SH-SY5Y (cell line): ENCODE results near the gene RASL10A.

Experiments
- GATA2 ChIP-seq: IDR thresholded peaks from 2 replicates; pipeline ENCODE4 v1.6.1; 2011; ENCODE audit warnings: mild to moderate bottlenecking, low read depth, low read length
- GATA3 ChIP-seq: IDR thresholded peaks from 2 replicates; pipeline ENCODE4 v1.6.1; 2011; ENCODE audit warnings: low read depth, mild to moderate bottlenecking, low read length, moderate library complexity

RASL10A gene

DNA sequence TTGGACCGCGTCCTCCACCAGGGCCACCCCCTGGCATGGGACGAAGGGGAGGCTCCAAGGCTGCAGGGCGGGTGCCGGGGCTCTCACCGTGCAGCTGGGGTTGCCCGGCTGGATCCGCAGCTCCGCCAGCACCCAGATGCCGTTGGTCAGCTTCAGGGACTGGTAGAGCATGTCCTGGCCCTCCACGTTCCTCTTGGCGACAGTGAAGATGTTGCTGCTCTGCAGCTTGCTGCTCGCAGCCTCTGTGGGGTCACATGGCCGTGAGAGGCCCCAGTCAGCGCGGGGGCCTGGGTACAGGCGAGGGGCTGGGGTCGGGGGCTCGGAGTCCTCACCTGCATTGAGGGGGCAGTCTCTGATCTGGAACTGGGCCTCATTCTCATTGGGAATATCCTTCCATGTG is 14.8 kb upstream of the RASL10A start:
- TF ChIP-seq GATA2 (no peak), GATA3 (no peak)

- TF ChIP-seq GATA3, result no peak
- TF ChIP-seq GATA2, result no peak
Measured at GRCh38 chr22:29329581-29329980, 14.1 kb upstream of the RASL10A start.

DNA sequence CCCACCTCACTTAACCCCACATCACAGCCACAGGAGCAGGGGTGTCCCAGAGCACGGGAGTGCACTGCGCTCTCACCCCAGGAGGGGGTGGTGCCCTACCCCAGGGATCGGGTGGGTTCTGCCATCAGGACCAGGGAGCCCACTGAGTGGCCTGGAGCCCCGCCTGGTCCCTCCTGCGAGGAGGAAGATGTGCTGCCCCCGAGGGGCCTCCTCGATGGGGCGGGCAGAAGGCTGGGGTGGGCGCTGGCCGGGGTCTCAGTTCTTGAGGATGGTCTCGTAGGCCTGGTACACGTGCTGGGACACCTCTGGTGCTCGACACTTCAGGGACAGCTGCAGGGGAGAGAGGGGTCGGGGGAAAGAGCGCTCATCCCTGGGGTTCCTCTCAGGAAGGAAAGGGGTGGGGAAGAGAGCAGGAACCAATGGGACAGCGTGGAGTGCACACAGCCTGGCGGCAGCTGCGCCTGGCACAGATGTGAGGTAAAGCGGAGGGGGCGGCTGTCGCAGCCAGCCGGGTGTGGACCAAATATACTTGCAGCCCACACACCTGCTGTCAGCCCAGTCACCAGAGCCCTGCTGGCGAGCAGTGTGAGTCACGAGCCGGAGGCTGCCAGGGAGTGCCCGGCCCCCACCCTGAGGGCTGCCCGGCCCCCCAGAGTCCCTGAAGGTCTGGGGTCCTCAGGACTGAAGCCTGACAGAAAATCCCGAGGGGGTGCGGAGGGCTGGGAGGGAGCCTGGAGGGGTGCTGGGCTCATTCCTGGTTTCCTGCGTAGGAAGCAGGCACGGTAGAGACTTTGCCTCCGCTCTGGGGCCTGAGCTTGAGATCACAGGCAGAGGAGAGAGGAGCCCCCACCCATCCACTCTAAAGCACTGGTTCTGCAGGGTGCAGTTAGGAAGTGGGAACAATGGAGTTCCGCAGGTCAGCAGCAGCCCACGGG is 13.3 kb upstream of the RASL10A start:
- TF ChIP-seq GATA3, result no peak
- no peak for TF ChIP-seq GATA2

DNA sequence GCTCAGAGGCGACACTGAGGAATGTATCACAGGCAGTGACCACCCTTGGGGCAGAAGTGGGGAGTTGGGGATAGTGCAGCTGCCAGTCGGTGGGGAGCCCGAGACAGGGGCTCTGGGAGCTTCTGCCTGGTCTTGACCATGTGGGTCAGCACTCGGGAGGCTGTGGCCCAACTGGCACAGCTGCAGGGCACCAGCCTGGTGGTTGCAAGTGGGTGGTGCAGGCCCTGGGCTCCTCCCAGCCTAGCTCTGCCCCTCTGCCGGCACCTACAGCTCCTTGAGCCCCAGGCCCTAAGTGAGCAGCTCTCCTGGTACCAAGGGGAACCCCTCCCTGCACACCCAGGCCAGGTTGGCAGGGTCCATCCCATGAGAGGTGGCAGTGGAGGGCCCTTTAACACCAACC is 12.6 kb upstream of the RASL10A start:
- TF ChIP-seq GATA2 (no peak), GATA3 (no peak)

- TF ChIP-seq GATA2, result no peak
- TF ChIP-seq GATA3, result no peak
Measured at GRCh38 chr22:29327089-29327764, 11.7 kb upstream of the RASL10A start.

DNA sequence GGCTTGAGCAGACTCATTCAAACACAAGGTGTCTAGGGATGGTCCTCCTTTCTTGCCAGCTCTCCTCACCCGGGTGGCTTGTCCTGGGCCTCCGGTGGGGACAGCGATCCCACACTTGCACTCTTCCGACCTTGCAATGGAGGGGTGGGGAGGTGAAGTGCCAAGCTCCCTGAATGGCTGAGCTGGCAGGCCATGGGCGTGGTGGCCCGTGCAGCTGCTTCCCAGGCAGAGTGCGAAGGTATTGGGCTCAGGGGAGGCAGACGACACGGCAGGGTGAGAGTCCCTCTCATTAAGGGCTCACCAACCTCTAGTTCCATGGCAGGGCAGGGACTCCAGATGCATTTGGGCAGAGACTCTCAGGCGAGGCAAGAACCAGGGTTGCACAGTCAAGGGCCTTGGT is 11.0 kb upstream of the RASL10A start:
- no peak for TF ChIP-seq GATA3
- TF ChIP-seq GATA2, result no peak

GRCh38 chr22:29325785-29326315 is 10.4 kb upstream of the RASL10A start:
- TF ChIP-seq GATA2 (no peak), GATA3 (no peak)

GRCh38 chr22:29325356-29325755 is 9.9 kb upstream of the RASL10A start:
- TF ChIP-seq GATA3 (no peak), GATA2 (no peak)

DNA sequence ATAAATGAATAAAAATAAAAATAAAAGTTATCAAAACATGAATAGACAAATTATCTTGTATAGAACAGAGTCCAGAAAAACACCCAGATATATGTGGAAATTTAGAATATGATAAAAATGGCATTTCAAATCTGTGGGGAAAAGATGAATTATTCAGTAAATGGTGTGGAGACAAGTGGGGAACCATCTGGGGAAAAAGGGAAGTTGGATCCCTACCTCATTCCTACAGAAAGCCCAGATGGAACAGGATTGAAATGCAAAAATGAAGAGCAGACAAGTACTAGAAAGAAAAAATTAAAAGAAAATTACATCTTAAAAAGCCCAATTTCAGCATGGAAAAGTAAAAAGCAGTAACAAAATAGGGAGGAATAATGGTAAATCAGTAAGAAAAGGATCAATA is 8.1 kb upstream of the RASL10A start:
- no peak for TF ChIP-seq GATA2

DNA sequence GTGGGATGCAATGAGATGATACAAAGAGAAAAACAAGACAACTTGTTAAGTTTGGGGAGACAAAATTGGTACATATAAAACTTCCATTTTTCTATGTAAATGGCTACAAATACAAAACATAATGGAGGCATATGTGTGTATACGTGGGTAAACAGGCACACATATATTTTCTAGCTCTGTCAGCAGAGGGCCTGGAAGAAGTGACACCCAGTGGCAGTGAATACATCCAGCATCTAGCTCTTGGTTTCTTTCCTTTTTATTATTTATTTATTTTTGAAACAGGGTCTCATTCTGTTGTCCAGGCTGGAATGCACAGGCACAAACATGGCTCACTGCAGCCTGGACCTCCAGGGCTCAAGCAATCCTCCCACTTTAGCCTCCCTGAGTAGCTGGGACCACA is 5.0 kb upstream of the RASL10A start:
- no peak for TF ChIP-seq GATA2
- TF ChIP-seq GATA3, result no peak

DNA sequence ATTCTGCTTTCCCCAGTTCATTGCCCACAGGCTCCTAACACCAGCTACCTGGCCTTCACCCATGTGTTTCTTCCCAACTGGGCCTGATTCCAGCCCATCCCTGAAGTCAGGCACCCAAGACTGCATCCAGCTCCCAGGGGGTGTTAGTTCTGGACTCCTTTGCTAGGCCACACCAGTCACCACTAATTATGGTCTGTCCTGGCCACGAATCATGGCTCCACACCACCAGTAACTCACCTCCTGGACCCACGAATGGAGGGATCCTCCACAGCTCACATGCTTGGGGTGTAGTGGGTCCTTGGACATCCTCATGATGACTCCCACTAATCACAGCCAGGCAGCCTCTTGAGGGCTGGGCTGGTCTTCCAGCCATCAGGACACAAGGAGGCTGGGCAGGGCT is 3.6 kb upstream of the RASL10A start:
- TF ChIP-seq GATA2, result no peak
- TF ChIP-seq GATA3, result no peak

DNA sequence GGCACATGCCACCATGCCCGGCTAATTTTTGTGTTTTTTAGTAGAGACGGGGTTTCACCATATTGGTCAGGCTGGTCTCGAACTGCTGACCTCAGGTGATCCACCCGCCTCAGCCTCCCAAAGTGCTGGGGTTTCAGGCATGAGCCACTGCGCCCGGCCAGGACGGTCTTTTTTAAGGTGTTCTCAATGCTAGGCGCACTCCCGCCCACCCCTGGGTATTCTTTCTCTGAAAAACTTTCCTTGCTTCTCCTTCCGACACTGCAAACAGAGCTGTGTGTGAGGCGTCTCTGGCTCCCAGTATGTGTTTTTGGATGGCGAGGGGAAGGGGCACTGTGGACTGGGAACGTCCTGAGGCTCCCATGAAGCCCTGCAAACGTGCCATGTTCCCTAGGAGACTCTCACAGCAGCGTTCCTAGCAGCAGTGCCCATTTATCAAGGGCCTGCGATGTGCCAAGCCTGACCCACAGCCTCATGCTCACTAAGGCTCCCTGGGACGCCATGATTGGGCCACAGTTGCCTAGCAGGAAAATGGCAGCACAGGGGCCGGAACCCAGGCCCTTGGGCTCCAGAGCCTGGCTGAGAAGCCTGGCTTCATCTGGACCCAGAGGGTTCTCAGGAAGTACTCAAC is 2.4 kb upstream of the RASL10A start:
- TF ChIP-seq GATA2 (no peak), GATA3 (no peak)

- TF ChIP-seq GATA3 (no peak), GATA2 (no peak)
Measured at GRCh38 chr22:29316141-29316828, 788 bp upstream of the RASL10A start.
